ELF-1 (cell line): Measurements from ENCODE around the gene TRA2A.
"Not testable (repeated sequence)": the region's sequence is repeated elsewhere in the genome, so short reads cannot be mapped to it uniquely, and the experiment has no call there.

ENCODE experiments used
- DNase-seq: peaks from one replicate; pipeline ENCODE4 v3.0.0-alpha.2; 2016; ENCODE audit warnings: low read depth, low spot score

The TRA2A gene

GRCh38 chr7:23531794-23532489 lies at the start of gene TRA2A:
TRA2A (minus strand) TSS chr7:23531981; CDS start chr7:23531824, 157 bp downstream.
- DNase-seq: peak; percentile 99

DNA sequence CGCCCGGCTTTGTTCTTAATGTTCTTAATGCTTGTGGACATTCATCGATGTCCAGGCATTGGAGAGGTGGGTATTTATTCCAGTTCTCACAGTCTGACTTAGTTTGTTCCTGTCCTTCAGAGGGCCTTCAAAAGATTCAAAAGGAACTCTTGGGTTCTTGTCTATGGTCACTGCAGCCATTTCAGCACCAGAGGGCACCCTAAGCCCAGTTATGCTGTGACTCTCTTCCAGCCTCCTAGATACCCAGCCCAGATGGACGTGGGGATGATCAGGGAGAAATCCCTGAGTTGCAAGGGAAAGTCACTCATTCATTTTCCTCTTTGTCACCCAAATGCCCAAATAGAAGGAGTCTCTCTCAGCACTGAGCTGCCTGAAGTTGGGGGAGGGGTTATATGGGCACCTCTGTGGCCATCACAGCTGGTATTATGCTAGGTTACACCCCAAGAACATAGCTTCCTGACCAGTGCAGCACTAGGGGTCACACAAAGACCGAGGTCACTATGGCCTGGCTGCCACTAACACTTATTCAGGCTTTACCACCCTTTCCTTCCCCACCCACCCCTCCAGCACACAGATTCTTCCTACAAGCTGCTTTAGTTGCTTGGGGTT lies 38.9 kb upstream of the TRA2A start:
- DNase-seq: peak; percentile 90

- DNase-seq: no peak
Observed at GRCh38 chr7:23558303-23558702, 26.5 kb upstream of the TRA2A start.

DNA sequence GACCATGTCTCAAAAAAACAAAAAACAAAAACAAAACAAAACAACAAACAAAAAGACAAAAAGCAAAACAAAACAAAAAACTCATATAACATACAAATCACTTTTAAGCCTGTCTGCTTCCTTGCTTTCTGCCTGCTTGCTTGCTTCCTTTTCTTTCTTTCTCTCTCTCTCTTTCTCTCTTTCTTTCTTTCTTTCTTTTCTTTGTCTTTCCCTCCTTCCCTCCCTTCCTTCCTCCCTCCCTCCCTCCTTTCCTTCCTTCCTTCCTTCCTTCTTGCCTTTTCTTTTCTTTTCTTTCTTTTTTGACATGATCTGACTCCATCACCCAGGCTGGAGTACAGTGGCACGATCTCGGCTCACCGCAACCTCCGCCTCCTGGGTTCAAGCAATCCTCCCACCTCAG lies 15.9 kb upstream of the TRA2A start:
- DNase-seq: no peak

GRCh38 chr7:23546897-23547572 lies 15.3 kb upstream of the TRA2A start:
- peak; percentile 95 for DNase-seq

- no peak for DNase-seq
Observed at GRCh38 chr7:23545493-23545892, 13.7 kb upstream of the TRA2A start.

DNA sequence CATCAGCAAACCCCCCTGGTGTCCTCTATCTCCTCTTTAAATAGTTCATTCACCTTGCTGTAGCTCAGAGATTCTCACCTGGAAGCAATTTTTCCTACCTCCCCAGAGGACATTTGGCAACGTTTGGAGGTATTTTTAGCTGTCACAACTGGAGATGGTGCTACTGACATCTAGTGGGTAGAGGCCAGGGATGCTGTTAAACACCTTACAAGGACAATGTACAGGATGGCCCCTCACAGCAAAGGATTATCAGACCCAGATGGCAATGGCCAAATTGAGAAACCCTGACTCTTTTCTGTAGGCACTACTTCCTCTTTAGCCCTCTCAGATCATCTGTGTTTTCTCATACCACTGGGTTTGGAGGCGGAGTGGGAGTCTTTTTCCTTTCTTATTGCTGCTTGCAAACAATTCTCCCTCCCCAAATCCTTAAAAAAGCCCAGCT lies 13.2 kb upstream of the TRA2A start:
- DNase-seq: no peak

GRCh38 chr7:23542752-23543151 lies 11.0 kb upstream of the TRA2A start:
- no peak for DNase-seq

GRCh38 chr7:23539494-23539907 lies 7.7 kb upstream of the TRA2A start:
- no peak for DNase-seq

GRCh38 chr7:23538301-23538700 lies 6.5 kb upstream of the TRA2A start:
- no peak for DNase-seq

GRCh38 chr7:23533238-23533604 lies 1.4 kb upstream of the TRA2A start:
- no peak for DNase-seq

- peak; percentile 14 for DNase-seq
Observed at GRCh38 chr7:23532490-23533237, 883 bp upstream of the TRA2A start.

DNA sequence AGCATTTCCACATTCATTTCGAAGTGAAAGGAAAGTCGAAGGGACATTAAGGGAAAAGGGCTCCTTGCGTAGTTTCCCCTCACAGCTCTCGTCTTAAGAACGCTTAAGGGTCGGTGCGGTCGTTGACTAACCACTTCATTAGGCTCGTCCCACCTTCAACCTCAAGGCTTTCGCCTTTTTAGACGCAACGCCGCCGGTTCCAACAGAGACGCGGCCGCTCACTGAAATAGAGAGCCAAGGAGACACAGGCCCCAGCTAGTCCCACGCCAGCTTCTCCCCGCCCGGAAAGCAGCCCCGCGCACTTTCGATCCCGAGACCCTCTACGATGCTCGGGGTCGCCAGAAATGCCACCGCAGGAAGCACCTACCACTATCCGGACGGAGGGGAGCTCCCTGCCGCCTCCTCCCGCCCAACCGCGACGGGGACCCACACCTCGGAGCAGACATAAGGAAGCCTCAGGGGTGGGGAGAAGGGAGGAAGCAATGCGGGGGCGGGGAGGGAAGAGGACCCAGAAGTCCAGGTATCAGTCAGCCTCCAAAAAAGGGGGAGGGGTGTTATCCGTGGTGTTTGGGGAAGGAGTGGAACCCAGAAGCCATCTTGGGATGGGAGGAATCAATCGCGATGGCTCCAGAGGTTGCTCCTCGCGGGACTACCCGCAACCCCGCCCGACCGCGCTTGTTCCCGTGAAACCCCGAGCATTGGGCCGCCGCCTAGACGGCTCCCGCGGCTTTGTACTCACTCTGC lies 559 bp downstream of the TRA2A start:
- peak; percentile 61 for DNase-seq

DNA sequence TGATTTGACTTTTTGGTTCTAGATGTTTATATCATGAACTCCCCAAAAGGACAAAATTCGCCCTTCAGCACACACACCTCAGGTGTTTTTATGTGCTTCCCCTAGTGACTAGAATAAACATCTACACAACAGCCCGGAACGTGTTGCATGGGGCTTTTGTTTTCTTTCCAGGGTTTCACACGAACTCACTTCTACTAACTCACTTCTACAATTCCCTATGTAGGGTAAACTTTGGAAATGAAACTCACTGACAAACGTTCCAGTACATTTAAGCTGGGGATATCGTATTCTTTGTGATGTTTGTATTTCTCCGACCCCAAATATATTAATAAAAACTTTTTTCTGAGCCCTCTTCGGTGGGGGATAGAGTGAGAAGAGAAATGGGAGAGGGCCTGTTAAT lies 1.4 kb downstream of the TRA2A start:
- peak; percentile 43 for DNase-seq

DNA sequence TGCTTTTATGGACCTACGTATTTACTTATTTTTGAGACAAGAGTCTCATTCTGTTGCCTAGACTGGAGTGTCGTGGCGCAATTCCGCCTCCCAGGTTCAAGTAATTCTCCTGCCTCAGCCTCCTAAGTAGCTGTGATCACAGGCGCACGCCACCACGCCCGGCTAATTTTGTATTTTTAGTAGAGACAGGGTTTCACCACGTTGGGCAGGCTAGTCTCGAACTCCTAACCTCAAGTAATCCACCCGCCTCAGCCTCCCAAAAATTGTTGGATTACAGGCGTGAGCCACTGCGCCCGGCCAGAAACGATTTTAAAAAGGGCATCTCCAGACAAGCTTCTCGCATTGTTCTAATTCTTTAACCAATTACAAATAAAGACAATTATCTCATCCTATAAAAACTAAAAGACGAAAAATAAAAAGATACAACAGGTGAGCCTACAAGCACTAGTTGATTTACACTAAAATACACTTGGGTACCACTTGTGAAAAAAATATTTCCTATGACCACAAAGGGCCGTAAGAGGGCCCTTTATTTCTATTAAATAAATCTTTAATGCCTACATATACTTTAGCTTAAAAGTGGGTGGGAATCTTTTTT lies 2.4 kb downstream of the TRA2A start:
- peak; percentile 46 for DNase-seq

DNA sequence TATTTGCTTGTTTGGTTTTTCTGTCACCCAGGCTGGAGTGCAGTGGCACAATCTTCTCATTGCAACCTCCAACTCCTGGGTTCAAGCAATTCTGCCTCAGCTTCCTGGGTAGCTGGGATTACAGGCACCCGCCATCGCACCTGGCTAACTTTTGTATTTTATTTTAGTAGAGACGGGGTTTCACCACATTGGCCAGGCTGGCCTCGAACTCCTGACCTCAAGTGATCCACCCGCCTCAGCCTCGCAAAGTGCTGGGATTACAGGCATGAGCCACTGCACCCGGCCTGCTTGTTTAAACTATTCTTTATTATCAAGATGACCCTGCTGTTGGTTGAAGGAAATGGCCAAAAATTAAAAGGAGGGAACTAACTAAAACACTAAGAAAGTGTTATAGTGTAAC lies 6.2 kb downstream of the TRA2A start:
- DNase-seq: not testable (repeated sequence)

DNA sequence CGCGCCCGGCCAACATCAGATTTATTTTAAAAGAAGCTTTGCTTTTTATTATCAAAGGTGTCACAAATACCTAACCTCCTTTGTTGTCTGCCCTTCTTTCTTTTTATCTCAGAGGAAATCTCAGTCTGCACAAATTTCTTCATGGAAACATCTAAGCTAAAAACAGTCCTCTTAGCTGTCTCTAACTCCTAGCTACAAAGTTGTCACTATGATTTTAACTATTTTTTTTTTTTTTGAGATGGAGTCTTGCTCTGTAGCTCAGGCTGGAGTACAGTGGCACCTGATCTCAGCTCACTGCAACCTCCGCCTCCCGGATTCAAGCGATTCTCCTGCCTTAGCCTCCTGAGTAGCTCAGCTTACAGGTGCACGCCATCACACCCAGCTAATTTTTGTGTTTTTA lies 7.3 kb downstream of the TRA2A start:
- DNase-seq: no peak

GRCh38 chr7:23523486-23524075 lies 8.2 kb downstream of the TRA2A start:
- no peak for DNase-seq

DNA sequence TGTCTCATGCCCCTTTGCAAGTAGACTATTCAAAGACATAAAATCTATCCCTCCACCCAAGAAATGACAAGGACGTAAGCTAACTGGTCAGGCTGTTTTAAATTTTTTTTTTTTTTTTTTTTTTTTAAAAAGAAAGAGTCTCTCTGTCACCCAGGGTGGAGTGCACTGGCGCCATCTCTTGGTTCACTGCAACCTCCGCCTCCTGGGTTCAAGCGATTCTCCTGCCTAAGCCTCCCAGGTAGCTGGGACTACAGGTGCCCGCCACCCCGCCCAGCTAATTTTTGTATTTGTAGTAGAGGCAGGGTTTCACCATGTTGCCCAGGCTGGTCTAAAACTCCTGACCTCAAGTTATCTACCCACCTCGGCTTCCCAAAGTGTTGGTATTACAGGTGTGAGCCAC lies 11.2 kb downstream of the TRA2A start:
- DNase-seq: peak; percentile 23

GRCh38 chr7:23514755-23515154 lies 17.0 kb downstream of the TRA2A start:
- DNase-seq: no peak

GRCh38 chr7:23513746-23514145 lies 18.0 kb downstream of the TRA2A start:
- not testable (repeated sequence) for DNase-seq
